WTC11 (cell line): ENCODE results near the gene SNX21. TPM values are rescaled to one million over a fixed set of nuclear protein-coding genes. Genes with fewer than 3 reads are reported as not detected.
"Not testable (repeated sequence)": the region's sequence is repeated elsewhere in the genome, so short reads cannot be mapped to it uniquely, and the experiment has no call there.

Source experiments
- ATAC-seq: fragments of 200-7000 bp; cut with Tn5 transposase; 2 replicates; pipeline ENCODE4 v1.10.0; 2021; ENCODE audit warnings: mild to moderate bottlenecking, moderate library complexity
- CTCF ChIA-PET: fragments of 300-600 bp; sonication (Branson Sonifier 250); formaldehyde crosslinking; loops from one replicate; lab custom pipeline; 2021; ENCODE audit warnings: antibody characterized with exemption; lab: Charles Lee
- POLR2A ChIA-PET: fragments of 350-600 bp; sonication (Branson Sonifier 250); formaldehyde crosslinking; loops from one replicate; lab custom pipeline; 2021; ENCODE audit warnings: antibody characterized with exemption; lab: Charles Lee
- DNase-seq: peaks from one replicate; pipeline ENCODE4 v3.0.0; 2021; ENCODE audit warnings: low spot score
- H3K27ac Mint-ChIP-seq: 2 replicates; pipeline ENCODE4 v1.8.0; 2021; ENCODE audit warnings: mixed read lengths
- H3K27me3 Mint-ChIP-seq: 2 replicates; pipeline ENCODE4 v1.8.0; 2021; ENCODE audit warnings: low read depth, mild to moderate bottlenecking, moderate library complexity, mixed read lengths
- H3K36me3 Mint-ChIP-seq: 2 replicates; pipeline ENCODE4 v1.8.0; 2021; ENCODE audit warnings: mixed read lengths
- H3K4me1 Mint-ChIP-seq: 2 replicates; pipeline ENCODE4 v1.8.0; 2022; ENCODE audit warnings: mixed read lengths
- H3K4me3 Mint-ChIP-seq: 2 replicates; pipeline ENCODE4 v1.8.0; 2021; ENCODE audit warnings: mild to moderate bottlenecking, moderate library complexity, mixed read lengths
- H3K9me3 Mint-ChIP-seq: 2 replicates; pipeline ENCODE4 v1.8.0; 2021; ENCODE audit warnings: mixed read lengths
- AFF4 ChIP-seq: sonication (generic); formaldehyde crosslinking; IDR thresholded peaks from 2 replicates; pipeline ENCODE4 v1.8.1; 2023; ENCODE audit warnings: mild to moderate bottlenecking, missing genetic modification reagents, borderline replicate concordance
- ATF2 ChIP-seq: sonication (generic); formaldehyde crosslinking; IDR thresholded peaks from 2 replicates; pipeline ENCODE4 v1.8.1; 2022; ENCODE audit warnings: low read depth, missing genetic modification reagents, borderline replicate concordance
- ATF6 ChIP-seq: sonication (generic); formaldehyde crosslinking; IDR thresholded peaks from 2 replicates; pipeline ENCODE4 v1.8.1; 2023; ENCODE audit warnings: mild to moderate bottlenecking, missing genetic modification reagents
- CBFB ChIP-seq: sonication (generic); formaldehyde crosslinking; IDR thresholded peaks from 2 replicates; pipeline ENCODE4 v1.8.1; 2022; ENCODE audit warnings: mild to moderate bottlenecking, low read depth, missing genetic modification reagents
- CREB1 ChIP-seq: sonication (generic); formaldehyde crosslinking; IDR thresholded peaks from 2 replicates; pipeline ENCODE4 v1.8.0; 2023; ENCODE audit warnings: mild to moderate bottlenecking, missing genetic modification reagents
- ETV6 ChIP-seq: sonication (generic); formaldehyde crosslinking; IDR thresholded peaks from 2 replicates; pipeline ENCODE4 v1.8.1; 2022; ENCODE audit warnings: mild to moderate bottlenecking, missing genetic modification reagents
- FOXK1 ChIP-seq: sonication (generic); formaldehyde crosslinking; IDR thresholded peaks from 2 replicates; pipeline ENCODE4 v1.8.0; 2022; ENCODE audit warnings: mild to moderate bottlenecking, moderate library complexity, missing genetic modification reagents
- FOXP1 ChIP-seq: sonication (generic); formaldehyde crosslinking; IDR thresholded peaks from 2 replicates; pipeline ENCODE4 v1.8.0; 2022; ENCODE audit warnings: missing genetic modification reagents, mild to moderate bottlenecking, moderate library complexity, borderline replicate concordance
- HMGA2 ChIP-seq: fragments of 250-450 bp; sonication (Bioruptor Pico); IDR thresholded peaks from 2 replicates; pipeline ENCODE4 v1.4.0; 2021; ENCODE audit warnings: mild to moderate bottlenecking, moderate library complexity
- IRF2 ChIP-seq: sonication (generic); formaldehyde crosslinking; IDR thresholded peaks from 2 replicates; pipeline ENCODE4 v1.8.0; 2022; ENCODE audit warnings: low read depth, missing genetic modification reagents, borderline replicate concordance
- KAT7 ChIP-seq: sonication (generic); formaldehyde crosslinking; IDR thresholded peaks from 2 replicates; pipeline ENCODE4 v1.8.1; 2023; ENCODE audit warnings: missing genetic modification reagents, mild to moderate bottlenecking, borderline replicate concordance
- MAX ChIP-seq: sonication (generic); formaldehyde crosslinking; IDR thresholded peaks from 2 replicates; pipeline ENCODE4 v1.8.0; 2022; ENCODE audit warnings: mild to moderate bottlenecking, missing genetic modification reagents
- NFATC4 ChIP-seq: fragments of 250-450 bp; sonication (Bioruptor Pico); IDR thresholded peaks from 2 replicates; pipeline ENCODE4 v1.9.0; 2021; ENCODE audit warnings: mild to moderate bottlenecking
- NFE2L1 ChIP-seq: sonication (generic); formaldehyde crosslinking; IDR thresholded peaks from 2 replicates; pipeline ENCODE4 v1.8.1; 2023; ENCODE audit warnings: missing genetic modification reagents
- NR1H2 ChIP-seq: sonication (generic); formaldehyde crosslinking; IDR thresholded peaks from 2 replicates; pipeline ENCODE4 v1.9.0; 2021; ENCODE audit warnings: mild to moderate bottlenecking, moderate library complexity, missing genetic modification reagents
- PRRX2 ChIP-seq: fragments of 250-450 bp; sonication (Bioruptor Pico); IDR thresholded peaks from 2 replicates; pipeline ENCODE4 v1.8.0; 2021; ENCODE audit warnings: mild to moderate bottlenecking
- RORB ChIP-seq: fragments of 250-450 bp; sonication (Bioruptor Pico); IDR thresholded peaks from 2 replicates; pipeline ENCODE4 v1.9.0; 2021; ENCODE audit warnings: mild to moderate bottlenecking
- TEAD4 ChIP-seq: sonication (generic); formaldehyde crosslinking; IDR thresholded peaks from 2 replicates; pipeline ENCODE4 v1.8.0; 2022; ENCODE audit warnings: mild to moderate bottlenecking, missing genetic modification reagents
- ZNF281 ChIP-seq: sonication (generic); formaldehyde crosslinking; IDR thresholded peaks from 2 replicates; pipeline ENCODE4 v1.8.0; 2023; ENCODE audit warnings: mild to moderate bottlenecking, missing genetic modification reagents
- total RNA-seq: library from RNA; stranded (reverse); gene quantifications from 3 replicates; pipeline ENCODE4 v1.2.3, GENCODE V29; 2021
- TF ChIP-seq, protein P1 (sequence below): sonication (generic); formaldehyde crosslinking; IDR thresholded peaks from 2 replicates; pipeline ENCODE4 v1.8.0; 2022; ENCODE audit warnings: mild to moderate bottlenecking, missing genetic modification reagents
- TF ChIP-seq, protein P2 (sequence below): sonication (generic); formaldehyde crosslinking; IDR thresholded peaks from 2 replicates; pipeline ENCODE4 v1.8.1; 2022; ENCODE audit warnings: mild to moderate bottlenecking, moderate library complexity, missing genetic modification reagents
- TF ChIP-seq, protein P3 (sequence below): sonication (generic); formaldehyde crosslinking; conservative IDR thresholded peaks from 2 replicates; pipeline ENCODE4 v1.8.1; 2022; ENCODE audit warnings: mild to moderate bottlenecking, missing genetic modification reagents

The SNX21 gene
- total RNA-seq, 1 experiment from 2014 or later: 17.9 TPM

- TF ChIP-seq AFF4 (no peak), HMGA2 (CRISPR knock-in tag) (no peak), PRRX2 (CRISPR knock-in tag) (no peak), RORB (CRISPR knock-in tag) (no peak)
- TF ChIP-seq, protein P1, sequence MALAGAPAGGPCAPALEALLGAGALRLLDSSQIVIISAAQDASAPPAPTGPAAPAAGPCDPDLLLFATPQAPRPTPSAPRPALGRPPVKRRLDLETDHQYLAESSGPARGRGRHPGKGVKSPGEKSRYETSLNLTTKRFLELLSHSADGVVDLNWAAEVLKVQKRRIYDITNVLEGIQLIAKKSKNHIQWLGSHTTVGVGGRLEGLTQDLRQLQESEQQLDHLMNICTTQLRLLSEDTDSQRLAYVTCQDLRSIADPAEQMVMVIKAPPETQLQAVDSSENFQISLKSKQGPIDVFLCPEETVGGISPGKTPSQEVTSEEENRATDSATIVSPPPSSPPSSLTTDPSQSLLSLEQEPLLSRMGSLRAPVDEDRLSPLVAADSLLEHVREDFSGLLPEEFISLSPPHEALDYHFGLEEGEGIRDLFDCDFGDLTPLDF: no peak
- TF ChIP-seq, protein P2, sequence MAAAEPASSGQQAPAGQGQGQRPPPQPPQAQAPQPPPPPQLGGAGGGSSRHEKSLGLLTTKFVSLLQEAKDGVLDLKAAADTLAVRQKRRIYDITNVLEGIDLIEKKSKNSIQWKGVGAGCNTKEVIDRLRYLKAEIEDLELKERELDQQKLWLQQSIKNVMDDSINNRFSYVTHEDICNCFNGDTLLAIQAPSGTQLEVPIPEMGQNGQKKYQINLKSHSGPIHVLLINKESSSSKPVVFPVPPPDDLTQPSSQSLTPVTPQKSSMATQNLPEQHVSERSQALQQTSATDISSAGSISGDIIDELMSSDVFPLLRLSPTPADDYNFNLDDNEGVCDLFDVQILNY (CRISPR knock-in tag): no peak
- TF ChIP-seq, all 79 proteins: peak for 0
Measured at GRCh38 chr20:45872626-45873025, 39.0 kb downstream of the SNX21 start (continued).

GRCh38 chr20:45873409-45874103 lies 40.0 kb downstream of the SNX21 start:
- peaks cover 4% of the 10 kb centered on the region; the same call in 1 of the 2 replicates for H3K9me3 Mint-ChIP-seq
- no peaks in the 10 kb centered on the region for H3K4me1 Mint-ChIP-seq
- H3K27me3 Mint-ChIP-seq: no peaks in the 10 kb centered on the region
- TF ChIP-seq FOXP1 (CRISPR knock-in tag) (no peak), MAX (CRISPR knock-in tag) (no peak), KAT7 (no peak), NFE2L1 (CRISPR knock-in tag) (no peak), CBFB (CRISPR knock-in tag) (no peak), ZNF281 (CRISPR knock-in tag) (no peak), CREB1 (CRISPR knock-in tag) (no peak), ETV6 (CRISPR knock-in tag) (no peak), FOXK1 (CRISPR knock-in tag) (no peak), TEAD4 (CRISPR knock-in tag) (no peak), ATF2 (CRISPR knock-in tag) (no peak), IRF2 (CRISPR knock-in tag) (no peak), ATF6 (CRISPR knock-in tag) (no peak), NFATC4 (CRISPR knock-in tag) (no peak), NR1H2 (CRISPR knock-in tag) (no peak)
- TF ChIP-seq, protein P3, sequence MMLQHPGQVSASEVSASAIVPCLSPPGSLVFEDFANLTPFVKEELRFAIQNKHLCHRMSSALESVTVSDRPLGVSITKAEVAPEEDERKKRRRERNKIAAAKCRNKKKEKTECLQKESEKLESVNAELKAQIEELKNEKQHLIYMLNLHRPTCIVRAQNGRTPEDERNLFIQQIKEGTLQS (CRISPR knock-in tag): no peak
- ATAC-seq: no peak
- H3K4me3 Mint-ChIP-seq: no peak overlapping the region
- DNase-seq: no peak
- H3K36me3 Mint-ChIP-seq: peaks cover 5% of the 10 kb centered on the region; the same call in 1 of the 2 replicates
- ChIA-PET CTCF (interaction anchor here (0.6 to 1.8 kb wide), 3 partner anchors 10 to 113 kb away, joined by 3 to 9 read pairs (median 4); no protein-coding TSS in a partner anchor), POLR2A (no interaction called here)
- no peak overlapping the region for H3K27ac Mint-ChIP-seq

GRCh38 chr20:45874104-45874481 lies 40.5 kb downstream of the SNX21 start:
- H3K4me3 Mint-ChIP-seq, H3K27me3 Mint-ChIP-seq, H3K4me1 Mint-ChIP-seq, H3K36me3 Mint-ChIP-seq, H3K27ac Mint-ChIP-seq, ATAC-seq, POLR2A ChIA-PET, H3K9me3 Mint-ChIP-seq, DNase-seq: not testable (repeated sequence)
- CTCF ChIA-PET: interaction anchor here (1.5 kb wide), 1 partner anchor 16 kb away, joined by 4 read pairs; no protein-coding TSS in a partner anchor
